ENCODE data around the gene SLC7A7. TPM values are rescaled to one million over a fixed set of nuclear protein-coding genes. Genes with fewer than 3 reads are reported as not detected.
A peak's percentile ranks its signal among the peaks of the same experiment; 100 is the strongest.

SLC7A7 gene
- total and polyA plus RNA-seq, 2 of the 13 experiments (the other 11 are each of a cell fraction or from before 2014, with no cell fraction given): 0.13 to 0.63 TPM

DNA sequence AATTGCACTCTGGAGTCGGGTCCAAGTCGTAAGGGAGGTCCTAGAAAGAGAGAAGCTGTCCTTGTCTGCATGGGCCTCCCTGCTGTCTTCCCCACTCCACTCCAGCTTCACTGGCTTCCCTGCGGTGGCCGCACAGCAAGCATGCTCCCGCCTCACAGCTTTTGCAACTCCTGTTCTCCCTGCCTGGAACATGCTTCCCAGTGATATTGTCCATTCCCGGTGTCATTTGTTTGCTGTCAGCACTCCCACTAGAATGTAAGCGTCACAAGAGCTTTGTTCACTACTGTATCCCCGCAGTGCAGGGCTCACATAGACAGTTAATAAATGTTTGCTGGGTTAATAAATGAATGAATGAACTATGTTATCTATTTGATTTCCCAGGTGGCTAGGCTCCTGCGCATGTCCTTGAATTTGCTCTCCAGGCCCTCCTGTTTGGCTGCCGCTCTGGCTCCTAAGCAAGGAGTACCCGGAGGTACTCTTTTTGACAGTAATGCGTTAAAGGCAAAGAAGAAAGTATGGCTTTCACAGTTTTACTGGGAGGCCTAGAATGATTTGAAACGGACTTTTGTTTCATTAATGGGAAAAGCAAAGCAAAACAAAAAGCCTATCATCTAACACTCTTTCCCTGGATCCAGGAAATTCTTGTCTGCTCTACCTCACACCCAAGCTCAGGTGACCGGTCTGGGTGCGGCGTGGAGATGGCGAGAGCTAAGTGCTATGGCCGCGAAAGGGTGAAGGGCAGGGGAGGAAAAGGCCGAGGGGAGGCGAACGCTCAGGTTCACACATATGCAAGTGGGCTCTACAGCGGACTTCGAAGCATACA is 6.2 kb upstream of the SLC7A7 start (continued):
- TF ChIP-seq, protein P1, sequence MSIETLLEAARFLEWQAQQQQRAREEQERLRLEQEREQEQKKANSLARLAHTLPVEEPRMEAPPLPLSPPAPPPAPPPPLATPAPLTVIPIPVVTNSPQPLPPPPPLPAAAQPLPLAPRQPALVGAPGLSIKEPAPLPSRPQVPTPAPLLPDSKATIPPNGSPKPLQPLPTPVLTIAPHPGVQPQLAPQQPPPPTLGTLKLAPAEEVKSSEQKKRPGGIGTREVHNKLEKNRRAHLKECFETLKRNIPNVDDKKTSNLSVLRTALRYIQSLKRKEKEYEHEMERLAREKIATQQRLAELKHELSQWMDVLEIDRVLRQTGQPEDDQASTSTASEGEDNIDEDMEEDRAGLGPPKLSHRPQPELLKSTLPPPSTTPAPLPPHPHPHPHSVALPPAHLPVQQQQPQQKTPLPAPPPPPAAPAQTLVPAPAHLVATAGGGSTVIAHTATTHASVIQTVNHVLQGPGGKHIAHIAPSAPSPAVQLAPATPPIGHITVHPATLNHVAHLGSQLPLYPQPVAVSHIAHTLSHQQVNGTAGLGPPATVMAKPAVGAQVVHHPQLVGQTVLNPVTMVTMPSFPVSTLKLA (IDR thresholded peaks at IDR 0.05): no peak
- TF ChIP-seq SIX1 (CRISPR knock-in tag; IDR thresholded peaks at IDR 0.05; ENCODE audit: borderline replicate concordance): no peak
- TF ChIP-seq ZNF577 (CRISPR knock-in tag; IDR thresholded peaks at IDR 0.05; ENCODE audit: borderline replicate concordance, low read depth): no peak
- TF ChIP-seq ZNF343 (CRISPR knock-in tag; IDR thresholded peaks at IDR 0.05): peak; percentile 93; the same call in 1 of the 2 replicates
- TF ChIP-seq HES4 (CRISPR knock-in tag; IDR thresholded peaks at IDR 0.05; ENCODE audit: borderline replicate concordance): peak; percentile 83
- TF ChIP-seq NR3C1 (CRISPR knock-in tag; IDR thresholded peaks at IDR 0.05): no peak
- no peak for TF ChIP-seq PHF5A (CRISPR knock-in tag; IDR thresholded peaks at IDR 0.05; ENCODE audit: low read depth, unreplicated experiment)
- peak; percentile 94; the same call in 1 of the 2 replicates for TF ChIP-seq ZNF891 (CRISPR knock-in tag; IDR thresholded peaks at IDR 0.05)
- TF ChIP-seq, protein P2, sequence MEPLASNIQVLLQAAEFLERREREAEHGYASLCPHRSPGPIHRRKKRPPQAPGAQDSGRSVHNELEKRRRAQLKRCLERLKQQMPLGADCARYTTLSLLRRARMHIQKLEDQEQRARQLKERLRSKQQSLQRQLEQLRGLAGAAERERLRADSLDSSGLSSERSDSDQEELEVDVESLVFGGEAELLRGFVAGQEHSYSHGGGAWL (CRISPR knock-in tag; IDR thresholded peaks at IDR 0.05): peak; percentile 92
- TF ChIP-seq DMAP1 (CRISPR knock-in tag; IDR thresholded peaks at IDR 0.05): peak; percentile 72; the same call in 1 of the 2 replicates
- peak; percentile 74; the same call in 1 of the 2 replicates for TF ChIP-seq ZNF619 (CRISPR knock-in tag; IDR thresholded peaks at IDR 0.05)
- TF ChIP-seq TBL1XR1 (IDR thresholded peaks at IDR 0.05; ENCODE audit: borderline replicate concordance, low read length, partially characterized antibody): no peak
- no peak for TF ChIP-seq ZNF20 (CRISPR knock-in tag; IDR thresholded peaks at IDR 0.05)
- TF ChIP-seq, protein P3, sequence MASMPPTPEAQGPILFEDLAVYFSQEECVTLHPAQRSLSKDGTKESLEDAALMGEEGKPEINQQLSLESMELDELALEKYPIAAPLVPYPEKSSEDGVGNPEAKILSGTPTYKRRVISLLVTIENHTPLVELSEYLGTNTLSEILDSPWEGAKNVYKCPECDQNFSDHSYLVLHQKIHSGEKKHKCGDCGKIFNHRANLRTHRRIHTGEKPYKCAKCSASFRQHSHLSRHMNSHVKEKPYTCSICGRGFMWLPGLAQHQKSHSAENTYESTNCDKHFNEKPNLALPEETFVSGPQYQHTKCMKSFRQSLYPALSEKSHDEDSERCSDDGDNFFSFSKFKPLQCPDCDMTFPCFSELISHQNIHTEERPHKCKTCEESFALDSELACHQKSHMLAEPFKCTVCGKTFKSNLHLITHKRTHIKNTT (CRISPR knock-in tag; IDR thresholded peaks at IDR 0.05): no peak
- no peak for TF ChIP-seq MTA3 (CRISPR knock-in tag; IDR thresholded peaks at IDR 0.05)
- TF ChIP-seq HNF4A (CRISPR knock-in tag; IDR thresholded peaks at IDR 0.05): peak; percentile 36; the same call in 1 of the 2 replicates
- 0 out of 2 replicates have a peak, but pooled peaks have one; percentile 33 for TF ChIP-seq XBP1 (CRISPR knock-in tag; IDR thresholded peaks at IDR 0.05)
- no peak for TF ChIP-seq KLF12 (CRISPR knock-in tag; IDR thresholded peaks at IDR 0.05; ENCODE audit: borderline replicate concordance)
- TF ChIP-seq, protein P4, sequence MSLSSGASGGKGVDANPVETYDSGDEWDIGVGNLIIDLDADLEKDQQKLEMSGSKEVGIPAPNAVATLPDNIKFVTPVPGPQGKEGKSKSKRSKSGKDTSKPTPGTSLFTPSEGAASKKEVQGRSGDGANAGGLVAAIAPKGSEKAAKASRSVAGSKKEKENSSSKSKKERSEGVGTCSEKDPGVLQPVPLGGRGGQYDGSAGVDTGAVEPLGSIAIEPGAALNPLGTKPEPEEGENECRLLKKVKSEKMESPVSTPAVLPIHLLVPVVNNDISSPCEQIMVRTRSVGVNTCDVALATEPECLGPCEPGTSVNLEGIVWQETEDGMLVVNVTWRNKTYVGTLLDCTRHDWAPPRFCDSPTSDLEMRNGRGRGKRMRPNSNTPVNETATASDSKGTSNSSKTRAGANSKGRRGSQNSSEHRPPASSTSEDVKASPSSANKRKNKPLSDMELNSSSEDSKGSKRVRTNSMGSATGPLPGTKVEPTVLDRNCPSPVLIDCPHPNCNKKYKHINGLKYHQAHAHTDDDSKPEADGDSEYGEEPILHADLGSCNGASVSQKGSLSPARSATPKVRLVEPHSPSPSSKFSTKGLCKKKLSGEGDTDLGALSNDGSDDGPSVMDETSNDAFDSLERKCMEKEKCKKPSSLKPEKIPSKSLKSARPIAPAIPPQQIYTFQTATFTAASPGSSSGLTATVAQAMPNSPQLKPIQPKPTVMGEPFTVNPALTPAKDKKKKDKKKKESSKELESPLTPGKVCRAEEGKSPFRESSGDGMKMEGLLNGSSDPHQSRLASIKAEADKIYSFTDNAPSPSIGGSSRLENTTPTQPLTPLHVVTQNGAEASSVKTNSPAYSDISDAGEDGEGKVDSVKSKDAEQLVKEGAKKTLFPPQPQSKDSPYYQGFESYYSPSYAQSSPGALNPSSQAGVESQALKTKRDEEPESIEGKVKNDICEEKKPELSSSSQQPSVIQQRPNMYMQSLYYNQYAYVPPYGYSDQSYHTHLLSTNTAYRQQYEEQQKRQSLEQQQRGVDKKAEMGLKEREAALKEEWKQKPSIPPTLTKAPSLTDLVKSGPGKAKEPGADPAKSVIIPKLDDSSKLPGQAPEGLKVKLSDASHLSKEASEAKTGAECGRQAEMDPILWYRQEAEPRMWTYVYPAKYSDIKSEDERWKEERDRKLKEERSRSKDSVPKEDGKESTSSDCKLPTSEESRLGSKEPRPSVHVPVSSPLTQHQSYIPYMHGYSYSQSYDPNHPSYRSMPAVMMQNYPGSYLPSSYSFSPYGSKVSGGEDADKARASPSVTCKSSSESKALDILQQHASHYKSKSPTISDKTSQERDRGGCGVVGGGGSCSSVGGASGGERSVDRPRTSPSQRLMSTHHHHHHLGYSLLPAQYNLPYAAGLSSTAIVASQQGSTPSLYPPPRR (CRISPR knock-in tag; IDR thresholded peaks at IDR 0.05; ENCODE audit: borderline replicate concordance): peak; percentile 47; the same call in 1 of the 2 replicates
- TF ChIP-seq FOXP1 (IDR thresholded peaks at IDR 0.05): no peak
- TF ChIP-seq FOXP1 (CRISPR knock-in tag; IDR thresholded peaks at IDR 0.05): no peak

All from HepG2 (cell line).